ENCODE results near the gene SLC30A9.

GRCh38 chr4:41964401-41964800, 25.9 kb upstream of the SLC30A9 start:
- TF ChIP-seq CTCF (conservative IDR thresholded peaks at IDR 0.05) (no peak), ZFX (IDR thresholded peaks at IDR 0.05) (no peak)

Data from C4-2B (cell line).